CD4-positive, alpha-beta T cell (primary cell): ENCODE measurements around the gene SLC27A1. TPM values are rescaled to one million over a fixed set of nuclear protein-coding genes. Genes with fewer than 3 reads are reported as not detected.

Experiments
- ATAC-seq: fragments of 200-7000 bp; cut with Tn5 transposase; one replicate; pipeline ENCODE4 v1.10.0; 2022; ENCODE audit warnings: mild to moderate bottlenecking; ENCODE audit not compliant: poor library complexity
- CTCF ChIA-PET: fragments of 350-600 bp; sonication (Branson Sonifier 250); formaldehyde crosslinking; loops from one replicate; lab custom pipeline; 2021; ENCODE audit warnings: antibody characterized with exemption, inconsistent platforms; lab: Charles Lee
- POLR2A ChIA-PET: fragments of 350-600 bp; sonication (Branson Sonifier 250); formaldehyde crosslinking; loops from one replicate; lab custom pipeline; 2021; ENCODE audit warnings: antibody characterized with exemption, inconsistent platforms; lab: Charles Lee
- DNase-seq, 14 experiments: peaks; one replicate each; pipeline ENCODE4 v3.0.0-alpha.2; 2013 to 2020; ENCODE audit warnings: mixed read lengths in 2 of 14
- H3K27ac ChIP-seq, 2 donors: one replicate each; pipeline versions ENCODE4 v1.5.1 to v1.7.0; 2013; ENCODE audit warnings: low read length in 2 of 2, low read depth in 1 of 2, mild to moderate bottlenecking in 1 of 2
- H3K27me3 ChIP-seq, 2 experiments: 1 replicate in 1 of 2; 2 replicates in 1 of 2; pipeline versions ENCODE4 v1.6.1 to v1.7.0; 2013; ENCODE audit warnings: low read length in 2 of 2, control low read depth in 1 of 2, mild to moderate bottlenecking in 1 of 2, moderate library complexity in 1 of 2; ENCODE audit not compliant: insufficient read depth in 2 of 2, control insufficient read depth in 1 of 2
- H3K36me3 ChIP-seq: one replicate; pipeline ENCODE4 v1.6.1; 2013; ENCODE audit warnings: low read length, control low read depth; ENCODE audit not compliant: insufficient read depth
- H3K4me1 ChIP-seq: one replicate; pipeline ENCODE4 v1.6.1; 2013; ENCODE audit warnings: low read length, control low read depth; ENCODE audit not compliant: insufficient read depth
- H3K4me3 ChIP-seq: one replicate; pipeline ENCODE4 v1.5.1; 2013; ENCODE audit warnings: mild to moderate bottlenecking, low read length, moderate library complexity
- H3K9me3 ChIP-seq, 2 experiments: 1 replicate in 1 of 2; 2 replicates in 1 of 2; pipeline versions ENCODE4 v1.6.1 to v1.7.0; 2013; ENCODE audit warnings: low read length in 2 of 2, mild to moderate bottlenecking in 2 of 2, control low read depth in 1 of 2, moderate library complexity in 1 of 2; ENCODE audit not compliant: control insufficient read depth in 1 of 2, insufficient read depth in 1 of 2
- H3K27ac Mint-ChIP-seq: one replicate; pipeline ENCODE4 v1.8.0; 2020; ENCODE audit warnings: mixed read lengths
- H3K27me3 Mint-ChIP-seq: one replicate; pipeline ENCODE4 v1.8.0; 2021; ENCODE audit warnings: mixed read lengths
- H3K36me3 Mint-ChIP-seq: one replicate; pipeline ENCODE4 v1.8.0; 2021; ENCODE audit warnings: low read depth, mixed read lengths
- H3K4me1 Mint-ChIP-seq: one replicate; pipeline ENCODE4 v1.8.0; 2021; ENCODE audit warnings: low read depth, mixed read lengths
- H3K4me3 Mint-ChIP-seq: one replicate; pipeline ENCODE4 v1.8.0; 2020; ENCODE audit warnings: mild to moderate bottlenecking, mixed read lengths
- H3K9me3 Mint-ChIP-seq: one replicate; pipeline ENCODE4 v1.8.0; 2020; ENCODE audit warnings: mixed read lengths
- CTCF ChIP-seq: fragments of 200-600 bp; IDR thresholded peaks from one replicate; pipeline ENCODE4 v1.8.0; 2022; ENCODE audit warnings: antibody characterized with exemption, mild to moderate bottlenecking
- intact Hi-C, 2 experiments: fragments of 100-400 bp; cut with DNase I in 1 of 2; cut with micrococcal nuclease in 1 of 2; formaldehyde crosslinking; loops; one replicate each; pipeline versions ENCODE4 v1.15.1 to v1.9.0; 2023 to 2025; cut with DNase I, micrococcal nuclease
- polyA plus RNA-seq, 2 donors: library from polyadenylated mRNA; unstranded; fragments of 120-200 nt; gene quantifications; one replicate each; pipeline ENCODE4 v1.2.1, GENCODE V29; 2013
- total RNA-seq, 174 experiments: library from RNA in 2 of 174; stranded (reverse) in 2 of 174; gene quantifications; one replicate each; pipeline ENCODE4 v1.2.3 and lab custom pipeline; 2021 to 2026

SLC27A1 gene
- total RNA-seq (1 to 10 TPM; 3.0 TPM), total RNA-seq (lab: John Stamatoyannopoulos, UW) (0.54 to 20.9 (median 4.5) reads per million in 172 experiments)
- 7.6 TPM for polyA plus RNA-seq (2013, experiment 1 of 2)
- 8.8 TPM for polyA plus RNA-seq (2013, experiment 2 of 2)

- H3K4me3 Mint-ChIP-seq = peak within 1 kb of the TSS; percentile 87
- ATAC-seq = peak; percentile 62
- H3K36me3 Mint-ChIP-seq = peaks cover 4% of the 10 kb centered on the region
- H3K9me3 ChIP-seq = no peaks in the 10 kb centered on the region
- H3K36me3 ChIP-seq = no peaks in the 10 kb centered on the region
- peaks cover 3% of the 10 kb centered on the region for H3K27me3 Mint-ChIP-seq
- no peaks in the 10 kb centered on the region for H3K9me3 Mint-ChIP-seq
- CTCF ChIA-PET = interaction anchor here (2.9 kb wide), 1 partner anchor 26 kb away, joined by 12 read pairs; no protein-coding TSS in a partner anchor
- H3K27ac Mint-ChIP-seq = peak within 1 kb of the TSS; percentile 34
- H3K4me1 ChIP-seq = peaks cover 36% of the 10 kb centered on the region
- H3K4me1 Mint-ChIP-seq = peaks cover 24% of the 10 kb centered on the region
- peak within 1 kb of the TSS; percentile 88 for H3K4me3 ChIP-seq
- H3K27me3 ChIP-seq = no peaks in the 10 kb centered on the region
- intact Hi-C loops = loop anchor here in 1 of 2 experiments (1.0 kb wide), 1 partner anchor 42 kb away; no protein-coding TSS in a partner anchor
- H3K27ac ChIP-seq = peak within 1 kb of the TSS; percentile 57 to 75
- POLR2A ChIA-PET = interaction anchor here (0.7 to 2.1 kb wide), 4 partner anchors 26 to 389 kb away, joined by 3 to 14 read pairs (median 5); partner anchors contain the start of genes MVB12A, PGLS and RPL18A
- no peak for TF ChIP-seq CTCF
- peak; percentile 73 to 95 (median 84) for DNase-seq
Measured at GRCh38 chr19:17470068-17470841, at the start of gene SLC27A1. Gene SLC27A1 (plus strand): TSS chr19:17470524. CDS start chr19:17470541, 17 bp downstream.

GRCh38 chr19:17421942-17422341, 48.4 kb upstream of the SLC27A1 start:
- no peaks in the 10 kb centered on the region for H3K27me3 ChIP-seq
- ChIA-PET POLR2A (no interaction called here), CTCF (no interaction called here)
- H3K27me3 Mint-ChIP-seq = no peaks in the 10 kb centered on the region
- peaks cover 14% of the 10 kb centered on the region for H3K36me3 Mint-ChIP-seq
- H3K4me1 ChIP-seq = peaks cover 27% of the 10 kb centered on the region
- H3K9me3 ChIP-seq = no peaks in the 10 kb centered on the region
- H3K36me3 ChIP-seq = peaks cover 13% of the 10 kb centered on the region
- H3K27ac Mint-ChIP-seq = no peak overlapping the region
- DNase-seq (no peak), ATAC-seq (no peak)
- H3K27ac ChIP-seq = no peak overlapping the region
- peaks cover 19% of the 10 kb centered on the region for H3K4me1 Mint-ChIP-seq
- TF ChIP-seq CTCF = no peak
- no peak overlapping the region for H3K4me3 ChIP-seq
- intact Hi-C loops = loop anchor here in 1 of 2 experiments (2.0 kb wide), 1 partner anchor 47 kb away; no protein-coding TSS in a partner anchor
- H3K9me3 Mint-ChIP-seq = no peaks in the 10 kb centered on the region
- peak overlapping the region; percentile 28 for H3K4me3 Mint-ChIP-seq

- H3K4me1 Mint-ChIP-seq = peaks cover 19% of the 10 kb centered on the region
- intact Hi-C loops = no loop called here
- H3K27me3 ChIP-seq = no peaks in the 10 kb centered on the region
- peaks cover 14% of the 10 kb centered on the region for H3K36me3 Mint-ChIP-seq
- no peaks in the 10 kb centered on the region for H3K9me3 Mint-ChIP-seq
- H3K27ac ChIP-seq = no peak overlapping the region
- H3K27ac Mint-ChIP-seq = no peak overlapping the region
- no peak overlapping the region for H3K4me3 Mint-ChIP-seq
- CTCF ChIA-PET = interaction anchor here (0.7 kb wide), 2 partner anchors 43 to 296 kb away, joined by 3 to 4 read pairs; no protein-coding TSS in a partner anchor
- peaks cover 27% of the 10 kb centered on the region for H3K4me1 ChIP-seq
- no peak for ATAC-seq
- peaks cover 12% of the 10 kb centered on the region for H3K36me3 ChIP-seq
- DNase-seq = no peak
- no peaks in the 10 kb centered on the region for H3K27me3 Mint-ChIP-seq
- no peaks in the 10 kb centered on the region for H3K9me3 ChIP-seq
- POLR2A ChIA-PET = no interaction called here
- H3K4me3 ChIP-seq = no peak overlapping the region
- TF ChIP-seq CTCF = no peak
Measured at GRCh38 chr19:17423429-17424208, 46.7 kb upstream of the SLC27A1 start.
